Gastrocnemius medialis (tissue), 4 donors: ENCODE results near the gene WASF2. TPM values are rescaled to one million over a fixed set of nuclear protein-coding genes. Genes with fewer than 3 reads are reported as not detected.
"Not testable (repeated sequence)": the region's sequence is repeated elsewhere in the genome, so short reads cannot be mapped to it uniquely, and the experiment has no call there.

ENCODE experiments used
- ATAC-seq, 2 donors: fragments of 150-250 bp; one replicate each; pipeline ENCODE4 v1.9.1; 2016
- DNase-seq, 2 donors: peaks; one replicate each; pipeline ENCODE4 v3.0.0-alpha.2; 2019
- H3K27ac ChIP-seq, 4 donors: fragments of 200-600 bp; sonication (generic); 1 replicate in 1 of 4; 2 replicates in 3 of 4; pipeline ENCODE4 v1.5.1; 2016 to 2018; ENCODE audit warnings: mild to moderate bottlenecking in 2 of 4, moderate library complexity in 1 of 4
- H3K27me3 ChIP-seq, 3 donors: fragments of 200-600 bp; sonication (generic) in 2 of 3; 1 replicate in 1 of 3; 2 replicates in 2 of 3; pipeline versions ENCODE4 v1.5.1 to v1.6.0; 2016 to 2019; ENCODE audit warnings: mild to moderate bottlenecking in 1 of 3, moderate library complexity in 1 of 3
- H3K36me3 ChIP-seq, 2 donors: fragments of 200-600 bp; sonication (generic) in 1 of 2; one replicate each; pipeline ENCODE4 v1.5.1; 2017 to 2018
- H3K4me1 ChIP-seq, 2 donors: fragments of 200-600 bp; sonication (generic) in 1 of 2; one replicate each; pipeline ENCODE4 v1.5.1; 2016 to 2017; ENCODE audit warnings: mild to moderate bottlenecking in 2 of 2
- H3K4me3 ChIP-seq, 4 donors: fragments of 200-600 bp; sonication (generic) in 3 of 4; 1 replicate in 1 of 4; 2 replicates in 3 of 4; pipeline ENCODE4 v1.5.1; 2016 to 2019; ENCODE audit warnings: mild to moderate bottlenecking in 2 of 4
- H3K9me3 ChIP-seq, 3 donors: fragments of 200-600 bp; sonication (generic) in 2 of 3; 1 replicate in 1 of 3; 2 replicates in 2 of 3; pipeline ENCODE4 v1.5.1; 2016 to 2019
- POLR2A ChIP-seq, 2 donors: fragments of 450-650 bp; IDR thresholded peaks; one replicate each; pipeline ENCODE4 v1.6.1; 2017; ENCODE audit warnings: antibody characterized with exemption in 2 of 2, mild to moderate bottlenecking in 2 of 2, moderate library complexity in 2 of 2
- in situ Hi-C, 4 donors: fragments of 200-750 bp; cut with MboI; loops; one replicate each; pipeline versions ENCODE4 v1.15.0 to v1.8.0; 2017; ENCODE audit warnings: low sequenced_read_pairs in 4 of 4
- intact Hi-C: fragments of 100-400 bp; cut with DNase I; formaldehyde crosslinking; loops from one replicate; pipeline ENCODE4 v1.15.1; 2023; ENCODE audit warnings: low total_unique reads
- total RNA-seq, 4 donors: library from RNA; depleted of rRNA; stranded (reverse); fragments of >200 nt; gene quantifications; one replicate each; pipeline versions ENCODE4 v1.1.0 to v1.2.3, GENCODE V29; 2016
- TF ChIP-seq, protein P1 (sequence below), 5 experiments: fragments of 450-650 bp in 3 of 5; fragments of 200-600 bp in 2 of 5; sonication (generic) in 2 of 5; IDR thresholded peaks in 4 of 5; conservative IDR thresholded peaks in 1 of 5; 1 replicate in 4 of 5; 2 replicates in 1 of 5; pipeline ENCODE4 v1.5.1; 2016 to 2019; ENCODE audit warnings: antibody characterized with exemption in 5 of 5, mild to moderate bottlenecking in 3 of 5, moderate library complexity in 3 of 5

WASF2 gene
- total RNA-seq, 4 donors from 2014 or later, result 10.6 to 16.7 (median 13.3) TPM

DNA sequence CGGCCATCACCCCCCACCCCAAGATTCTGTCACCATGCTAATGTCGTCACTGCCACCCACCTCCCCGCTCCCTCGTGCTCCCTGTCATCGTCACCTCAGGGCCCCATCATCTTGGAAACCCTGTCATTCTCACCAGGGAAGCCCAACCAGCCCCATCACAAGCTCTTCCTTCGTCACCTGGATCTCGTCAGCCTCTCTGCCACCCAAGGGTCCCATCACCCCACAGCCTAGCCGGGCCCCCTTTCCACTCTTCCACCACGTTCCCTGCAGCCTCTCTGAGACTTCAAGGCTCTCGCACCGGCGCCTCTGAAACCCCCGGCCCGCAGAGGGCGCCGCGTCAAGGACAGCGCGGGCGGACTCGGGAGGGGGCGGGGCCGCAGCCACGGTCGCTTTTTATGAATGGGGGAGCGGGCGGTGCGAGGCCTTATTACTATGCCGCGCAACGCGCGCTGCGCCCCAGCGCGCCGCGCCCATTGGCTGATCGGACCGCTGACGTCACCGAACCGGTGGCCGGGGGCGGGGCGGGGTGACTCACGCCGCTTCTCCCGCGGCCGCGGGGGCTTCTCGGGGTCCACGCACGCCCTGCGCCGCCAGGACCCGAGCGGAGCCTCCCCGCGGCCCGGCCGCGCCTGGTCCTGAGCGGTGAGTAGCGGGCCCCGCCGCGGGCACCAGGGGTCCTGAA is 97.7 kb downstream of the WASF2 start, which contains the start of gene GPR3:
TSS of gene GPR3 (plus strand) at position 527 of the 682 bp plus-strand sequence. CDS start 1,177 bp downstream, outside the sequence.
- intact Hi-C loops (loop anchor here (1.0 to 2.0 kb wide), 2 partner anchors 27 to 271 kb away; no protein-coding TSS in a partner anchor), in situ Hi-C loops (loop anchor here (5.0 to 10.0 kb wide), 5 partner anchors 35 to 273 kb away; partner anchors contain the start of gene AHDC1 (in 2 of the 4))
- peak; percentile 27 to 53 for TF ChIP-seq POLR2A (IDR thresholded peaks at IDR 0.05)
- TF ChIP-seq, protein P1, sequence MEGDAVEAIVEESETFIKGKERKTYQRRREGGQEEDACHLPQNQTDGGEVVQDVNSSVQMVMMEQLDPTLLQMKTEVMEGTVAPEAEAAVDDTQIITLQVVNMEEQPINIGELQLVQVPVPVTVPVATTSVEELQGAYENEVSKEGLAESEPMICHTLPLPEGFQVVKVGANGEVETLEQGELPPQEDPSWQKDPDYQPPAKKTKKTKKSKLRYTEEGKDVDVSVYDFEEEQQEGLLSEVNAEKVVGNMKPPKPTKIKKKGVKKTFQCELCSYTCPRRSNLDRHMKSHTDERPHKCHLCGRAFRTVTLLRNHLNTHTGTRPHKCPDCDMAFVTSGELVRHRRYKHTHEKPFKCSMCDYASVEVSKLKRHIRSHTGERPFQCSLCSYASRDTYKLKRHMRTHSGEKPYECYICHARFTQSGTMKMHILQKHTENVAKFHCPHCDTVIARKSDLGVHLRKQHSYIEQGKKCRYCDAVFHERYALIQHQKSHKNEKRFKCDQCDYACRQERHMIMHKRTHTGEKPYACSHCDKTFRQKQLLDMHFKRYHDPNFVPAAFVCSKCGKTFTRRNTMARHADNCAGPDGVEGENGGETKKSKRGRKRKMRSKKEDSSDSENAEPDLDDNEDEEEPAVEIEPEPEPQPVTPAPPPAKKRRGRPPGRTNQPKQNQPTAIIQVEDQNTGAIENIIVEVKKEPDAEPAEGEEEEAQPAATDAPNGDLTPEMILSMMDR (IDR thresholded peaks at IDR 0.05 in 4 of 5, conservative IDR thresholded peaks at IDR 0.05 in 1 of 5), result peak; percentile 32 to 65 (median 62)
- H3K36me3 ChIP-seq, result no peaks in the 10 kb centered on the region
- DNase-seq, result peak; percentile 77 to 84
- peaks cover 17 to 19% of the 10 kb centered on the region in 2 donors for H3K4me1 ChIP-seq
- peak within 1 kb of the TSS; percentile 50 to 65 (median 54) for H3K4me3 ChIP-seq
- H3K27ac ChIP-seq, result peak within 1 kb of the TSS; percentile 44 to 67 (median 62)
- H3K27me3 ChIP-seq, result no peaks in the 10 kb centered on the region
- H3K9me3 ChIP-seq, result no peaks in the 10 kb centered on the region
- peak; percentile 70 for ATAC-seq

- H3K4me3 ChIP-seq, result peak overlapping the region; percentile 50 to 65 (median 54)
- H3K9me3 ChIP-seq, result no peaks in the 10 kb centered on the region
- H3K27me3 ChIP-seq, result no peaks in the 10 kb centered on the region
- H3K4me1 ChIP-seq, result peaks cover 12 to 19% of the 10 kb centered on the region in 2 donors
- no peaks in the 10 kb centered on the region for H3K36me3 ChIP-seq
- in situ Hi-C loops (loop anchor here (5.0 to 10.0 kb wide), 5 partner anchors 34 to 273 kb away; partner anchors contain the start of gene AHDC1 (in 2 of the 4)), intact Hi-C loops (loop anchor here (1.0 to 2.0 kb wide), 2 partner anchors 26 to 271 kb away; no protein-coding TSS in a partner anchor)
- no peak for ATAC-seq
- no peak for DNase-seq
- TF ChIP-seq, protein P1 (IDR thresholded peaks at IDR 0.05 in 4 of 5, conservative IDR thresholded peaks at IDR 0.05 in 1 of 5), result no peak
- peak in 1 of 2 donors; percentile 33 for TF ChIP-seq POLR2A (IDR thresholded peaks at IDR 0.05)
- peak overlapping the region; percentile 21 to 67 (median 55) for H3K27ac ChIP-seq
These were observed 98.4 kb downstream of the WASF2 start for GRCh38 chr1:27391511-27392095.

DNA sequence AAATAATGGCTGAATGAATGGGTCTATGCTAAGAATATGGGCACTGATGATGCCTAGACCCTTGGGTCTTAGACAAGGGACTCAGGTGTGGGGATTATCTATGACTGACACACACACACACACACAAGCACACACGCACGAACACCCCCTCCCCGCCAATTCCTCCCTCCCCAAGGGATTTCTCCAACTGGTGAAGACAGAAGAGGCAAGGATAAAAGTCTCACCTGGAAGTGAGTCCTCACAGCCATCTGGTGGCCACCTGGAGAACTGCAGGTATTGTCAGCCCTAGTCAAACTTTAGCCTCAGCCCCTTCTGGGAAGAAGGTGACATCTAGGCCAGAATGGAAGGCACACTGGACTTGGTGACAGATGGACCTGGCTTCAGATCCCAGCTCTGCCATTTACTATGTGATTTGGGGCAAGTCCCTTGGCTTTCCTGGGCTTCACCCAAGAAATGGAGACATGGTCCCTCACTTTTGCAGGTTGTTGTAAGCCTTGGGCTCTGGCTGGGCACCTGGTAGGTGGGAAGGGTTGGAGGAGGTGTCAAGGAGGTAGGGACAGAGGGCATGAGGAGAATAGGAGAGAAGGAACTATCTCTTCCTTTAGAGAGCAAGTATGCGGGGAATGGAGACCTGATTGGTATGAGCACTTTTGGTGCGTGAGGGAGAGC is 101.5 kb downstream of the WASF2 start:
- Histone ChIP-seq H3K36me3 (no peaks in the 10 kb centered on the region), H3K9me3 (no peaks in the 10 kb centered on the region), H3K27ac (peak overlapping the region in 2 of 4 donors; percentile 5 to 46), H3K4me1 (peaks cover 12 to 13% of the 10 kb centered on the region in 2 donors), H3K4me3 (no peak overlapping the region), H3K27me3 (no peaks in the 10 kb centered on the region)
- in situ Hi-C loops, result loop anchor here in 2 of 4 donors (5.0 kb wide), 1 partner anchor 86 kb away; no protein-coding TSS in a partner anchor
- DNase-seq (peak; percentile 57 to 66), ATAC-seq (peak in 1 of 2 donors; percentile 69)
- intact Hi-C loops, result loop anchor here (1.0 to 5.0 kb wide), 4 partner anchors 22 to 286 kb away; partner anchors contain the start of gene MAP3K6
- TF ChIP-seq POLR2A (IDR thresholded peaks at IDR 0.05), result no peak
- TF ChIP-seq, protein P1 (IDR thresholded peaks at IDR 0.05 in 4 of 5, conservative IDR thresholded peaks at IDR 0.05 in 1 of 5), result peak; percentile 77 to 93 (median 89)

GRCh38 chr1:27384797-27385196 is 105.2 kb downstream of the WASF2 start:
- ATAC-seq, H3K9me3 ChIP-seq, H3K4me3 ChIP-seq, H3K27ac ChIP-seq, DNase-seq, H3K27me3 ChIP-seq, H3K36me3 ChIP-seq: not testable (repeated sequence)
- intact Hi-C loops (loop anchor here (5.0 kb wide), 1 partner anchor 282 kb away; no protein-coding TSS in a partner anchor), in situ Hi-C loops (loop anchor here in 2 of 4 donors (5.0 kb wide), 1 partner anchor 82 kb away; no protein-coding TSS in a partner anchor)
- peaks cover 9 to 18% of the 10 kb centered on the region in 2 donors for H3K4me1 ChIP-seq
